ENCODE data around the gene CIAO1. TPM values are rescaled to one million over a fixed set of nuclear protein-coding genes. Genes with fewer than 3 reads are reported as not detected.

Gene CIAO1
- total and polyA plus RNA-seq, 10 donors: 31.3 to 122 (median 70.3) TPM

GRCh38 chr2:96225016-96225533 lies 41.0 kb upstream of the CIAO1 start:
- H3K27me3 ChIP-seq (replicated peaks in 1 of 7): no peaks in the 10 kb centered on the region
- H3K4me3 ChIP-seq: no peak overlapping the region
- DNase-seq: no peak
- H3K36me3 ChIP-seq: no peaks in the 10 kb centered on the region
- H3K4me1 ChIP-seq: peaks cover 0 to 28% (median 12%) of the 10 kb centered on the region in 6 donors
- H3K9me3 ChIP-seq: no peaks in the 10 kb centered on the region
- intact Hi-C loops (cut with DNase I; ENCODE audit: low total_unique reads): no loop called here
- peak overlapping the region in 7 of 8 donors; percentile 42 to 81 (median 60) for H3K27ac ChIP-seq
- 22 to 48% (median 34%) methylated on average over 3 of the region's 3 CpGs for WGBS, 5 donors
- TF ChIP-seq POLR2A (IDR thresholded peaks at IDR 0.05): no peak
- no peak for TF ChIP-seq CTCF (IDR thresholded peaks at IDR 0.05 in 8 of 11, conservative IDR thresholded peaks at IDR 0.05 in 3 of 11)
- no peak for TF ChIP-seq POLR2AphosphoS5 (IDR thresholded peaks at IDR 0.05)

- no peak overlapping the region for H3K4me3 ChIP-seq
- no peaks in the 10 kb centered on the region for H3K27me3 ChIP-seq (replicated peaks in 1 of 7)
- WGBS, 5 donors: 95 to 100% (median 95%) methylated on average over 4 of the region's 4 CpGs
- DNase-seq: no peak
- H3K9me3 ChIP-seq: no peaks in the 10 kb centered on the region
- intact Hi-C loops (cut with DNase I; ENCODE audit: low total_unique reads): no loop called here
- H3K27ac ChIP-seq: no peak overlapping the region
- no peaks in the 10 kb centered on the region for H3K36me3 ChIP-seq
- no peak for TF ChIP-seq POLR2AphosphoS5 (IDR thresholded peaks at IDR 0.05)
- TF ChIP-seq CTCF (IDR thresholded peaks at IDR 0.05 in 8 of 11, conservative IDR thresholded peaks at IDR 0.05 in 3 of 11): no peak
- no peak for TF ChIP-seq POLR2A (IDR thresholded peaks at IDR 0.05)
- peaks cover 0 to 20% (median 13%) of the 10 kb centered on the region in 6 donors for H3K4me1 ChIP-seq
Observed at GRCh38 chr2:96231316-96231715, 34.7 kb upstream of the CIAO1 start.

- 80 to 88% (median 84%) methylated on average over 6 of the region's 6 CpGs for WGBS, 5 donors
- no peak for TF ChIP-seq POLR2A (IDR thresholded peaks at IDR 0.05)
- TF ChIP-seq CTCF (IDR thresholded peaks at IDR 0.05 in 8 of 11, conservative IDR thresholded peaks at IDR 0.05 in 3 of 11): no peak
- no peak for TF ChIP-seq POLR2AphosphoS5 (IDR thresholded peaks at IDR 0.05)
- intact Hi-C loops (cut with DNase I; ENCODE audit: low total_unique reads): no loop called here
- Histone ChIP-seq H3K4me1 (peaks cover 0 to 20% (median 13%) of the 10 kb centered on the region in 6 donors), H3K27ac (peak overlapping the region in 5 of 8 donors; percentile 15 to 53 (median 39)), H3K4me3 (no peak overlapping the region), H3K9me3 (no peaks in the 10 kb centered on the region), H3K27me3 (replicated peaks in 1 of 7) (no peaks in the 10 kb centered on the region), H3K36me3 (peaks cover 0 to 6% (median 0%) of the 10 kb centered on the region in 6 donors)
- DNase-seq: no peak
Observed at GRCh38 chr2:96233436-96233835, 32.6 kb upstream of the CIAO1 start.

- intact Hi-C loops (cut with DNase I; ENCODE audit: low total_unique reads): no loop called here
- Histone ChIP-seq H3K9me3 (no peaks in the 10 kb centered on the region), H3K4me1 (peaks cover 0 to 20% (median 13%) of the 10 kb centered on the region in 6 donors), H3K36me3 (peaks cover 0 to 10% (median 0%) of the 10 kb centered on the region in 6 donors), H3K4me3 (no peak overlapping the region), H3K27ac (peak overlapping the region in 5 of 8 donors; percentile 2 to 53 (median 39)), H3K27me3 (replicated peaks in 1 of 7) (no peaks in the 10 kb centered on the region)
- 51 to 71% (median 60%) methylated on average over 4 of the region's 4 CpGs for WGBS, 5 donors
- DNase-seq: no peak
- TF ChIP-seq POLR2AphosphoS5 (IDR thresholded peaks at IDR 0.05) (no peak), CTCF (IDR thresholded peaks at IDR 0.05 in 8 of 11, conservative IDR thresholded peaks at IDR 0.05 in 3 of 11) (peak in 7 of 11 experiments; percentile 7 to 41 (median 29))
Observed at GRCh38 chr2:96233880-96234316, 32.1 kb upstream of the CIAO1 start.
